SH-SY5Y (cell line): ENCODE results near the gene CLSTN2.

Experiments
- GATA2 ChIP-seq: IDR thresholded peaks from 2 replicates; pipeline ENCODE4 v1.6.1; 2011; ENCODE audit warnings: mild to moderate bottlenecking, low read depth, low read length
- GATA3 ChIP-seq: IDR thresholded peaks from 2 replicates; pipeline ENCODE4 v1.6.1; 2011; ENCODE audit warnings: low read depth, mild to moderate bottlenecking, low read length, moderate library complexity

DNA sequence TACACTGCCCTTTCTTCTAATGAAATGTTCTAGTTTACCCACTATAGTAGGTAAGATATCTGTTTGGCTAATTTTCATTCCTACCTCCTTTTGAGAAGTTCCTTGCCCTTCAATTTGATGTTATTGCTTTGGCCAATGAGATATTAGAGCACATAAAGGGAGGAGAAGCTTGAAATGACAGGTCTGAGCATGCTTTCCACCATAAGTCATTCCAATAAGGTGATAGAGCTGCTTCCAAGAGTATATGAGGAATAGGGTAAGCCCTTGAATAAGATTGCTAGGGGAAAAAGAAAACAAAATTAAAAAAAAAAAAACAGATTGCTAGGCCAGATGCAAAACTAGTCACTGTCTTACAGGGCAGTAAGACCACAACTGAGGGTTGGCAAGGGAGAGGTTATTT, 664.0 kb downstream of the CLSTN2 start:
- TF ChIP-seq GATA2 (no peak), GATA3 (no peak)
